Breast epithelium (tissue), 4 donors: ENCODE data around the gene VAV3. TPM values are rescaled to one million over a fixed set of nuclear protein-coding genes. Genes with fewer than 3 reads are reported as not detected.

Experiments
- DNase-seq, 2 donors: peaks; one replicate each; pipeline ENCODE4 v3.0.0-alpha.2; 2019; ENCODE audit warnings: low spot score in 2 of 2
- H3K27ac ChIP-seq, 2 donors: fragments of 200-600 bp; sonication (generic) in 1 of 2; one replicate each; pipeline ENCODE4 v1.5.1; 2016 to 2019; ENCODE audit warnings: mild to moderate bottlenecking in 1 of 2
- H3K27me3 ChIP-seq, 2 donors: fragments of 200-600 bp; sonication (generic) in 1 of 2; one replicate each; pipeline versions ENCODE4 v1.5.1 to v1.6.0; 2017 to 2019; ENCODE audit warnings: control low read depth in 1 of 2, mild to moderate bottlenecking in 1 of 2
- H3K36me3 ChIP-seq: fragments of 200-600 bp; one replicate; pipeline ENCODE4 v1.5.1; 2019
- H3K4me1 ChIP-seq, 2 donors: fragments of 200-600 bp; sonication (generic); one replicate each; pipeline ENCODE4 v1.5.1; 2016 to 2019; ENCODE audit warnings: control low read depth in 1 of 2
- H3K4me3 ChIP-seq, 3 donors: fragments of 200-600 bp; sonication (generic); 1 replicate in 2 of 3; 2 replicates in 1 of 3; pipeline ENCODE4 v1.5.1; 2016 to 2019; ENCODE audit warnings: mild to moderate bottlenecking in 3 of 3, moderate library complexity in 2 of 3
- H3K9me3 ChIP-seq, 2 donors: fragments of 200-600 bp; sonication (generic) in 1 of 2; one replicate each; pipeline ENCODE4 v1.5.1; 2016 to 2019; ENCODE audit warnings: control low read depth in 1 of 2
- CTCF ChIP-seq, 3 donors: fragments of 450-650 bp; IDR thresholded peaks; one replicate each; pipeline ENCODE4 v1.5.1; 2016 to 2017; ENCODE audit warnings: antibody characterized with exemption in 3 of 3, mild to moderate bottlenecking in 3 of 3, moderate library complexity in 3 of 3
- POLR2A ChIP-seq: fragments of 450-650 bp; IDR thresholded peaks from one replicate; pipeline ENCODE4 v1.6.1; 2016; ENCODE audit warnings: antibody characterized with exemption, mild to moderate bottlenecking, moderate library complexity
- POLR2AphosphoS5 ChIP-seq, 3 donors: sonication (generic); formaldehyde crosslinking; IDR thresholded peaks; one replicate each; pipeline ENCODE4 v1.6.1; 2017; ENCODE audit warnings: antibody characterized with exemption in 3 of 3
- intact Hi-C: fragments of 100-400 bp; cut with DNase I; formaldehyde crosslinking; loops from one replicate; pipeline ENCODE4 v1.15.1; 2023; ENCODE audit warnings: low total_unique reads
- total RNA-seq, 3 donors: library from RNA; depleted of rRNA; stranded (reverse); fragments of >200 nt; gene quantifications; one replicate each; pipeline ENCODE4 v1.1.0, GENCODE V29; 2016

Gene VAV3
- total RNA-seq, 3 donors from 2014 or later, result 8.0 to 153 (median 113) TPM

GRCh38 chr1:107920561-107920960, 44.4 kb downstream of the VAV3 start:
- no peak for DNase-seq
- Histone ChIP-seq H3K9me3 (no peaks in the 10 kb centered on the region), H3K27ac (no peak overlapping the region), H3K27me3 (no peaks in the 10 kb centered on the region), H3K4me1 (no peaks in the 10 kb centered on the region), H3K4me3 (no peak overlapping the region), H3K36me3 (no peaks in the 10 kb centered on the region)
- intact Hi-C loops, result no loop called here
- TF ChIP-seq POLR2AphosphoS5 (IDR thresholded peaks at IDR 0.05), result no peak
- no peak for TF ChIP-seq CTCF (IDR thresholded peaks at IDR 0.05)
- no peak for TF ChIP-seq POLR2A

- H3K27me3 ChIP-seq, result no peaks in the 10 kb centered on the region
- no peak overlapping the region for H3K4me3 ChIP-seq
- intact Hi-C loops, result no loop called here
- TF ChIP-seq CTCF (IDR thresholded peaks at IDR 0.05) (no peak), POLR2AphosphoS5 (IDR thresholded peaks at IDR 0.05) (no peak), POLR2A (no peak)
- H3K9me3 ChIP-seq, result no peaks in the 10 kb centered on the region
- DNase-seq, result no peak
- H3K36me3 ChIP-seq, result no peaks in the 10 kb centered on the region
- no peaks in the 10 kb centered on the region for H3K4me1 ChIP-seq
- no peak overlapping the region for H3K27ac ChIP-seq
Measured at GRCh38 chr1:107919953-107920352, 45.0 kb downstream of the VAV3 start.

- H3K36me3 ChIP-seq, result no peaks in the 10 kb centered on the region
- H3K4me1 ChIP-seq, result no peaks in the 10 kb centered on the region
- no peak overlapping the region for H3K27ac ChIP-seq
- H3K9me3 ChIP-seq, result no peaks in the 10 kb centered on the region
- H3K4me3 ChIP-seq, result no peak overlapping the region
- intact Hi-C loops, result no loop called here
- DNase-seq, result no peak
- TF ChIP-seq POLR2AphosphoS5 (IDR thresholded peaks at IDR 0.05), result no peak
- no peak for TF ChIP-seq POLR2A
- TF ChIP-seq CTCF (IDR thresholded peaks at IDR 0.05), result no peak
- H3K27me3 ChIP-seq, result no peaks in the 10 kb centered on the region
Measured at GRCh38 chr1:107914119-107914765, 50.7 kb downstream of the VAV3 start.

- intact Hi-C loops, result no loop called here
- H3K4me1 ChIP-seq, result no peaks in the 10 kb centered on the region
- H3K27me3 ChIP-seq, result no peaks in the 10 kb centered on the region
- TF ChIP-seq CTCF (IDR thresholded peaks at IDR 0.05), result no peak
- no peak for TF ChIP-seq POLR2AphosphoS5 (IDR thresholded peaks at IDR 0.05)
- TF ChIP-seq POLR2A, result no peak
- DNase-seq, result no peak
- no peak overlapping the region for H3K4me3 ChIP-seq
- H3K27ac ChIP-seq, result no peak overlapping the region
- no peaks in the 10 kb centered on the region for H3K36me3 ChIP-seq
- no peaks in the 10 kb centered on the region for H3K9me3 ChIP-seq
Measured at GRCh38 chr1:107912656-107913055, 52.3 kb downstream of the VAV3 start.

- intact Hi-C loops, result no loop called here
- no peak overlapping the region for H3K27ac ChIP-seq
- no peaks in the 10 kb centered on the region for H3K4me1 ChIP-seq
- TF ChIP-seq CTCF (IDR thresholded peaks at IDR 0.05) (no peak), POLR2AphosphoS5 (IDR thresholded peaks at IDR 0.05) (no peak), POLR2A (no peak)
- DNase-seq, result no peak
- H3K27me3 ChIP-seq, result no peaks in the 10 kb centered on the region
- H3K4me3 ChIP-seq, result no peak overlapping the region
- H3K36me3 ChIP-seq, result no peaks in the 10 kb centered on the region
- no peaks in the 10 kb centered on the region for H3K9me3 ChIP-seq
Measured at GRCh38 chr1:107900090-107900945, 64.7 kb downstream of the VAV3 start.
